ENCODE data around the gene GTF3C5. TPM values are rescaled to one million over a fixed set of nuclear protein-coding genes. Genes with fewer than 3 reads are reported as not detected.

Gene GTF3C5
- total and polyA plus RNA-seq, 10 of the 15 experiments (the other 5 are each of a cell fraction or from before 2014, with no cell fraction given), result 2.2 to 81.1 (median 68.7) TPM

DNA sequence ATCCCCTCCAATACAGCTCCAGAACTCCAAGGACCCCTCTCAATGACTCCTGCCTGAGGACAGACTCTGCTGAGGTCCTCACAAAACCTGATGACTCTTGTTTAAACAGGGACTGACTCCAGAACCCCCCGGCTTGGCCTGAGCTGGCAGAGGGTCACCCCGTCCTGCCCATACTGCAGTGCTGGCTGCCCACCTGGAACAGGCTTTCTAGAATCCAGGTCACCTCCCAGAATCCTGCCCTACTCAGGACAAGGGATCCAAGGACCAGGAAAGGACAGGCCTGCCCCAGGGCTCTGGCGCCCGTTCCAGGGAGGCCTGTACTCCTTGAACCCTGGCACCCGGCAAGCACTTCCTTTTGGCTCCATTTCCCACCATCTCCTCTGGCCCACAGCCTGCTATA is 68.1 kb downstream of the GTF3C5 start:
- FAIRE-seq, result no peak
- WGBS (ENCODE audit: insufficient coverage, insufficient replicate concordance, low lambda C conversion rate, missing lambda C conversion rate), result 95% methylated on average over 4 of the region's 5 CpGs

GRCh38 chr9:133099726-133100505 is 69.1 kb downstream of the GTF3C5 start:
- no peak for FAIRE-seq

More for the DNA sequence above, 68.1 kb downstream of the GTF3C5 start:
- intact Hi-C loops (cut with micrococcal nuclease; ENCODE audit: unreplicated experiment), result no loop called here
- Histone ChIP-seq H3K4me2 (ENCODE audit: control insufficient read depth, insufficient read depth) (no peak overlapping the region), H3K9me3 (replicated peaks; ENCODE audit: control insufficient read depth, insufficient read depth, low read length) (peaks cover 3% of the 10 kb centered on the region; the same call in 2 of the 3 replicates), H3K79me2 (ENCODE audit: control insufficient read depth, insufficient read depth, low read length) (no peaks in the 10 kb centered on the region), H4K20me1 (ENCODE audit: control insufficient read depth, insufficient read depth) (no peaks in the 10 kb centered on the region), H2AFZ (ENCODE audit: control insufficient read depth, low read depth, low read length) (no peak overlapping the region), H3K4me3 (no peak overlapping the region), H3K27ac (ENCODE audit: control insufficient read depth, insufficient read depth) (no peak overlapping the region), H3K27me3 (replicated peaks in 1 of 2; ENCODE audit: control insufficient read depth in 2 of 2, insufficient read depth in 2 of 2, low read length in 1 of 2) (no peaks in the 10 kb centered on the region), H3K9ac (ENCODE audit: control insufficient read depth, insufficient read depth, low read length) (no peak overlapping the region), H3K4me1 (ENCODE audit: control insufficient read depth, insufficient read depth, low read length) (no peaks in the 10 kb centered on the region), H3K36me3 (ENCODE audit: control insufficient read depth in 2 of 2, insufficient read depth in 2 of 2, low read length in 1 of 2) (peaks cover 29 to 31% of the 10 kb centered on the region in 2 experiments; a peak in 3 of 4 replicates)
- POLR2A ChIA-PET, result no interaction called here
- CTCF ChIA-PET, result interaction anchor here (0.8 to 1.3 kb wide), 4 partner anchors 22 to 82 kb away, joined by 3 to 4 read pairs (median 4); no protein-coding TSS in a partner anchor
- RAD21 ChIA-PET (ENCODE audit: unreplicated experiment), result no interaction called here
- DNase-seq (ENCODE audit: low read depth, low spot score) (no peak), ATAC-seq (no peak)
- SMC1A ChIA-PET (ENCODE audit: uncharacterized antibody, unreplicated experiment), result no interaction called here
- TF ChIP-seq NFXL1 (IDR thresholded peaks at IDR 0.05; ENCODE audit: borderline replicate concordance) (no peak), TCF12 (IDR thresholded peaks at IDR 0.05; ENCODE audit: low read depth, low read length) (no peak), POLR2AphosphoS5 (IDR thresholded peaks at IDR 0.05; ENCODE audit: low read length) (peak; percentile 29; the same call in 1 of the 2 replicates)
- TF ChIP-seq, protein P1, sequence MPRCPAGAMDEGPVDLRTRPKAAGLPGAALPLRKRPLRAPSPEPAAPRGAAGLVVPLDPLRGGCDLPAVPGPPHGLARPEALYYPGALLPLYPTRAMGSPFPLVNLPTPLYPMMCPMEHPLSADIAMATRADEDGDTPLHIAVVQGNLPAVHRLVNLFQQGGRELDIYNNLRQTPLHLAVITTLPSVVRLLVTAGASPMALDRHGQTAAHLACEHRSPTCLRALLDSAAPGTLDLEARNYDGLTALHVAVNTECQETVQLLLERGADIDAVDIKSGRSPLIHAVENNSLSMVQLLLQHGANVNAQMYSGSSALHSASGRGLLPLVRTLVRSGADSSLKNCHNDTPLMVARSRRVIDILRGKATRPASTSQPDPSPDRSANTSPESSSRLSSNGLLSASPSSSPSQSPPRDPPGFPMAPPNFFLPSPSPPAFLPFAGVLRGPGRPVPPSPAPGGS (IDR thresholded peaks at IDR 0.05; ENCODE audit: borderline replicate concordance, insufficient read depth, low read depth, low read length, poor library complexity, severe bottlenecking), result no peak
- in situ Hi-C loops (cut with MboI), result no loop called here
- BruUV-seq (replicated peaks), result no TSS peak

More at GRCh38 chr9:133099726-133100505, 69.1 kb downstream of the GTF3C5 start:
- H3K36me3 ChIP-seq (ENCODE audit: control insufficient read depth in 2 of 2, insufficient read depth in 2 of 2, low read length in 1 of 2), result peaks cover 29 to 33% of the 10 kb centered on the region in 2 experiments; a peak in 3 of 4 replicates
- H3K27ac ChIP-seq (ENCODE audit: control insufficient read depth, insufficient read depth), result no peak overlapping the region
- H3K4me1 ChIP-seq (ENCODE audit: control insufficient read depth, insufficient read depth, low read length), result no peaks in the 10 kb centered on the region
- H3K9me3 ChIP-seq (replicated peaks; ENCODE audit: control insufficient read depth, insufficient read depth, low read length), result peaks cover 3% of the 10 kb centered on the region; the same call in 2 of the 3 replicates
- ChIA-PET SMC1A (ENCODE audit: uncharacterized antibody, unreplicated experiment) (interaction anchor here (1.1 to 1.5 kb wide), 2 partner anchors 21 to 47 kb away, joined by 3 to 4 read pairs; no protein-coding TSS in a partner anchor), CTCF (interaction anchor here (0.8 to 4.0 kb wide), 5 partner anchors 15 to 81 kb away, joined by 3 to 29 read pairs (median 4); no protein-coding TSS in a partner anchor), RAD21 (ENCODE audit: unreplicated experiment) (no interaction called here), POLR2A (interaction anchor here (0.6 kb wide), 1 partner anchor 40 kb away, joined by 5 read pairs; no protein-coding TSS in a partner anchor)
- no peaks in the 10 kb centered on the region for H3K79me2 ChIP-seq (ENCODE audit: control insufficient read depth, insufficient read depth, low read length)
- BruUV-seq (replicated peaks), result no TSS peak
- DNase-seq (ENCODE audit: low read depth, low spot score) (no peak), ATAC-seq (no peak)
- H3K27me3 ChIP-seq (replicated peaks in 1 of 2; ENCODE audit: control insufficient read depth in 2 of 2, insufficient read depth in 2 of 2, low read length in 1 of 2), result no peaks in the 10 kb centered on the region
- in situ Hi-C loops (cut with MboI) (no loop called here), intact Hi-C loops (cut with micrococcal nuclease; ENCODE audit: unreplicated experiment) (no loop called here)
- no peak overlapping the region for H2AFZ ChIP-seq (ENCODE audit: control insufficient read depth, low read depth, low read length)
- TF ChIP-seq SREBF1 (IDR thresholded peaks at IDR 0.05; ENCODE audit: low read length) (no peak), MTA2 (IDR thresholded peaks at IDR 0.05; ENCODE audit: low read depth) (no peak), SREBF2 (IDR thresholded peaks at IDR 0.05; ENCODE audit: low read length) (no peak), PAX5 (IDR thresholded peaks at IDR 0.05; ENCODE audit: borderline replicate concordance, low read depth, low read length) (no peak), HDAC2 (IDR thresholded peaks at IDR 0.05) (no peak), SMAD1 (IDR thresholded peaks at IDR 0.05; ENCODE audit: low read depth, partially characterized antibody) (no peak), SPI1 (IDR thresholded peaks at IDR 0.05; ENCODE audit: borderline replicate concordance, insufficient read depth, low read depth, low read length) (no peak)
- WGBS (ENCODE audit: insufficient coverage, insufficient replicate concordance, low lambda C conversion rate, missing lambda C conversion rate), result 94% methylated on average over 12 of the region's 12 CpGs
- no peaks in the 10 kb centered on the region for H4K20me1 ChIP-seq (ENCODE audit: control insufficient read depth, insufficient read depth)
- H3K4me2 ChIP-seq (ENCODE audit: control insufficient read depth, insufficient read depth), result no peak overlapping the region
- no peak overlapping the region for H3K4me3 ChIP-seq
- no peak overlapping the region for H3K9ac ChIP-seq (ENCODE audit: control insufficient read depth, insufficient read depth, low read length)
